ENCODE results near the gene GNB2. TPM values are rescaled to one million over a fixed set of nuclear protein-coding genes. Genes with fewer than 3 reads are reported as not detected.

The GNB2 gene
- polyA plus RNA-seq, 2 of the 4 experiments (the other 2 are of a cell fraction): 50.8 to 163 TPM

DNA sequence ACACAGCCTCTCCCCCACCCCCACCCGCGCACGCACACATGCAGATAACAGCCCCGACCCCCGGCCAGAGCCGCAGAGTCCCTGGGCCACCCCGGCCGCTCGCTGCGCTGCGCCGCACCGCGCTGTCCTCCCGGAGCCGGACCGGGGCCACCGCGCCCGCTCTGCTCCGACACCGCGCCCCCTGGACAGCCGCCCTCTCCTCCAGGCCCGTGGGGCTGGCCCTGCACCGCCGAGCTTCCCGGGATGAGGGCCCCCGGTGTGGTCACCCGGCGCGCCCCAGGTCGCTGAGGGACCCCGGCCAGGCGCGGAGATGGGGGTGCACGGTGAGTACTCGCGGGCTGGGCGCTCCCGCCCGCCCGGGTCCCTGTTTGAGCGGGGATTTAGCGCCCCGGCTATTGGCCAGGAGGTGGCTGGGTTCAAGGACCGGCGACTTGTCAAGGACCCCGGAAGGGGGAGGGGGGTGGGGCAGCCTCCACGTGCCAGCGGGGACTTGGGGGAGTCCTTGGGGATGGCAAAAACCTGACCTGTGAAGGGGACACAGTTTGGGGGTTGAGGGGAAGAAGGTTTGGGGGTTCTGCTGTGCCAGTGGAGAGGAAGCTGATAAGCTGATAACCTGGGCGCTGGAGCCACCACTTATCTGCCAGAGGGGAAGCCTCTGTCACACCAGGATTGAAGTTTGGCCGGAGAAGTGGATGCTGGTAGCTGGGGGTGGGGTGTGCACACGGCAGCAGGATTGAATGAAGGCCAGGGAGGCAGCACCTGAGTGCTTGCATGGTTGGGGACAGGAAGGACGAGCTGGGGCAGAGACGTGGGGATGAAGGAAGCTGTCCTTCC lies 47.3 kb downstream of the GNB2 start:
- ATAC-seq: peak; percentile 35 to 53; a peak in 3 of 6 replicates
- WGBS (ENCODE audit: missing lambda C conversion rate): 57% methylated on average over 5 of the region's 56 CpGs
- H3K4me1 ChIP-seq: peaks cover 16% of the 10 kb centered on the region
- TF ChIP-seq ZFP36 (IDR thresholded peaks at IDR 0.05; ENCODE audit: borderline replicate concordance, partially characterized antibody): no peak
- TF ChIP-seq ZSCAN20 (CRISPR knock-in tag; IDR thresholded peaks at IDR 0.05): no peak
- TF ChIP-seq, protein P1, sequence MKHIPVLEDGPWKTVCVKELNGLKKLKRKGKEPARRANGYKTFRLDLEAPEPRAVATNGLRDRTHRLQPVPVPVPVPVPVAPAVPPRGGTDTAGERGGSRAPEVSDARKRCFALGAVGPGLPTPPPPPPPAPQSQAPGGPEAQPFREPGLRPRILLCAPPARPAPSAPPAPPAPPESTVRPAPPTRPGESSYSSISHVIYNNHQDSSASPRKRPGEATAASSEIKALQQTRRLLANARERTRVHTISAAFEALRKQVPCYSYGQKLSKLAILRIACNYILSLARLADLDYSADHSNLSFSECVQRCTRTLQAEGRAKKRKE (CRISPR knock-in tag; IDR thresholded peaks at IDR 0.05; ENCODE audit: low read depth): no peak
- no peak for TF ChIP-seq CBX8 (IDR thresholded peaks at IDR 0.05)
- no peak for TF ChIP-seq RARB (CRISPR knock-in tag; IDR thresholded peaks at IDR 0.05)
- TF ChIP-seq CBX2 (IDR thresholded peaks at IDR 0.05; ENCODE audit: borderline replicate concordance, low read depth): no peak
- no peak for TF ChIP-seq NR3C1 (IDR thresholded peaks at IDR 0.05)
- no peak for TF ChIP-seq ESRRA (IDR thresholded peaks at IDR 0.05; ENCODE audit: borderline replicate concordance, low read length)
- TF ChIP-seq NPAS2 (CRISPR knock-in tag; IDR thresholded peaks at IDR 0.05; ENCODE audit: borderline replicate concordance): no peak
- no peak for TF ChIP-seq JUNB (IDR thresholded peaks at IDR 0.05)
- TF ChIP-seq EP300 (IDR thresholded peaks at IDR 0.05): no peak
- TF ChIP-seq FOXS1 (CRISPR knock-in tag; IDR thresholded peaks at IDR 0.05): no peak
- no peak for TF ChIP-seq RFX5 (IDR thresholded peaks at IDR 0.05)
- no peak for TF ChIP-seq NFE2L2 (conservative IDR thresholded peaks at IDR 0.05; ENCODE audit: low read length)
- TF ChIP-seq EHMT2 (IDR thresholded peaks at IDR 0.05; ENCODE audit: low read depth): no peak
- ChIA-PET POLR2A (interaction anchor here (0.5 to 0.9 kb wide), 3 partner anchors 15 to 293 kb away, joined by 3 to 6 read pairs (median 4); partner anchors contain the start of genes POP7 and ZCWPW1), CTCF (interaction anchor here (0.5 to 19.8 kb wide), 36 partner anchors 10 to 338 kb away, joined by 3 to 280 read pairs (median 4); partner anchors contain the start of genes EPHB4, POP7, SLC12A9 and UFSP1)
- H3K4me3 ChIP-seq: peak overlapping the region; percentile 40
- H3K4me2 ChIP-seq: peak overlapping the region; percentile 87
- H3K9me3 ChIP-seq: no peaks in the 10 kb centered on the region
- DNase-seq (ENCODE audit: low read depth in 1 of 2, low spot score in 1 of 2): no peak
- no peak for FAIRE-seq
- peak overlapping the region in 1 of 2 experiments; percentile 70; a peak in 3 of 6 replicates for H3K27ac ChIP-seq

DNA sequence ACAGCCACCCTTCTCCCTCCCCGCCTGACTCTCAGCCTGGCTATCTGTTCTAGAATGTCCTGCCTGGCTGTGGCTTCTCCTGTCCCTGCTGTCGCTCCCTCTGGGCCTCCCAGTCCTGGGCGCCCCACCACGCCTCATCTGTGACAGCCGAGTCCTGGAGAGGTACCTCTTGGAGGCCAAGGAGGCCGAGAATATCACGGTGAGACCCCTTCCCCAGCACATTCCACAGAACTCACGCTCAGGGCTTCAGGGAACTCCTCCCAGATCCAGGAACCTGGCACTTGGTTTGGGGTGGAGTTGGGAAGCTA lies 47.9 kb downstream of the GNB2 start:
- WGBS (ENCODE audit: missing lambda C conversion rate): 65% methylated on average over 8 of the region's 8 CpGs
- H3K4me3 ChIP-seq: no peak overlapping the region
- FAIRE-seq (no peak), ATAC-seq (no peak), DNase-seq (ENCODE audit: low read depth in 1 of 2, low spot score in 1 of 2) (no peak)
- no peaks in the 10 kb centered on the region for H3K9me3 ChIP-seq
- no peak for TF ChIP-seq CBX2 (IDR thresholded peaks at IDR 0.05; ENCODE audit: borderline replicate concordance, low read depth)
- TF ChIP-seq MAFK (IDR thresholded peaks at IDR 0.05; ENCODE audit: partially characterized antibody): no peak
- ChIA-PET CTCF (interaction anchor here (0.6 to 19.8 kb wide), 9 partner anchors 9 to 1392 kb away, joined by 3 to 280 read pairs (median 9); partner anchors contain the start of genes EPHB4, POP7 and SLC12A9), POLR2A (interaction anchor here (0.5 to 0.9 kb wide), 3 partner anchors 16 to 293 kb away, joined by 3 to 6 read pairs (median 4); partner anchors contain the start of genes POP7 and ZCWPW1)
- no peak overlapping the region for H3K4me2 ChIP-seq
- no peak overlapping the region for H3K27ac ChIP-seq
- peaks cover 22% of the 10 kb centered on the region for H3K4me1 ChIP-seq

DNA sequence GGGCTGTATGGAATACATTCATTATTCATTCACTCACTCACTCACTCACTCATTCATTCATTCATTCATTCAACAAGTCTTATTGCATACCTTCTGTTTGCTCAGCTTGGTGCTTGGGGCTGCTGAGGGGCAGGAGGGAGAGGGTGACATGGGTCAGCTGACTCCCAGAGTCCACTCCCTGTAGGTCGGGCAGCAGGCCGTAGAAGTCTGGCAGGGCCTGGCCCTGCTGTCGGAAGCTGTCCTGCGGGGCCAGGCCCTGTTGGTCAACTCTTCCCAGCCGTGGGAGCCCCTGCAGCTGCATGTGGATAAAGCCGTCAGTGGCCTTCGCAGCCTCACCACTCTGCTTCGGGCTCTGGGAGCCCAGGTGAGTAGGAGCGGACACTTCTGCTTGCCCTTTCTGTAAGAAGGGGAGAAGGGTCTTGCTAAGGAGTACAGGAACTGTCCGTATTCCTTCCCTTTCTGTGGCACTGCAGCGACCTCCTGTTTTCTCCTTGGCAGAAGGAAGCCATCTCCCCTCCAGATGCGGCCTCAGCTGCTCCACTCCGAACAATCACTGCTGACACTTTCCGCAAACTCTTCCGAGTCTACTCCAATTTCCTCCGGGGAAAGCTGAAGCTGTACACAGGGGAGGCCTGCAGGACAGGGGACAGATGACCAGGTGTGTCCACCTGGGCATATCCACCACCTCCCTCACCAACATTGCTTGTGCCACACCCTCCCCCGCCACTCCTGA lies 49.1 kb downstream of the GNB2 start:
- Histone ChIP-seq H3K9me3 (no peaks in the 10 kb centered on the region), H3K4me1 (peaks cover 32% of the 10 kb centered on the region), H3K4me2 (no peak overlapping the region), H3K4me3 (no peak overlapping the region), H3K27ac (no peak overlapping the region)
- FAIRE-seq (no peak), ATAC-seq (no peak), DNase-seq (ENCODE audit: low read depth in 1 of 2, low spot score in 1 of 2) (no peak)
- ChIA-PET CTCF (interaction anchor here (1.0 to 19.8 kb wide), 11 partner anchors 7 to 162 kb away, joined by 3 to 280 read pairs (median 7); partner anchors contain the start of genes EPHB4, POP7 and SLC12A9), POLR2A (no interaction called here)
- WGBS (ENCODE audit: missing lambda C conversion rate): 77% methylated on average over 14 of the region's 17 CpGs
- TF ChIP-seq HDAC2 (IDR thresholded peaks at IDR 0.05): no peak
- no peak for TF ChIP-seq RARB (CRISPR knock-in tag; IDR thresholded peaks at IDR 0.05)
- no peak for TF ChIP-seq EHF (CRISPR knock-in tag; IDR thresholded peaks at IDR 0.05)
- no peak for TF ChIP-seq KDM1A (IDR thresholded peaks at IDR 0.05; ENCODE audit: low read depth)
